HEK293 (cell line): ENCODE data around the gene TACC2.

ENCODE experiments used
- CTCF ChIA-PET: fragments of 350-600 bp; formaldehyde crosslinking; extraction: SDS; loops from one replicate; lab custom pipeline; 2021; ENCODE audit warnings: antibody characterized with exemption; lab: Yijun Ruan, JAX
- POLR2A ChIA-PET: fragments of 300-600 bp; formaldehyde crosslinking; extraction: SDS; loops from one replicate; lab custom pipeline; 2020; ENCODE audit warnings: antibody characterized with exemption, inconsistent platforms; lab: Yijun Ruan, JAX
- H3K27ac ChIP-seq: fragments of 200-500 bp; sonication (Bioruptor generic); 2 replicates; pipeline ENCODE4 v1.5.1; 2014; ENCODE audit warnings: low read depth, low read length, control low read depth, inconsistent platforms; ENCODE audit errors: extremely low read depth
- H3K36me3 ChIP-seq, 2 experiments: fragments of 200-500 bp in 1 of 2; sonication (Bioruptor generic) in 1 of 2; 1 replicate in 1 of 2; 2 replicates in 1 of 2; pipeline ENCODE4 v1.5.1; 2014 to 2017; ENCODE audit warnings: inconsistent platforms in 2 of 2, low read length in 2 of 2; ENCODE audit not compliant: control insufficient read depth in 2 of 2, insufficient read depth in 1 of 2
- H3K4me1 ChIP-seq: fragments of 200-500 bp; sonication (Bioruptor generic); 2 replicates; pipeline ENCODE4 v1.5.1; 2014; ENCODE audit warnings: mild to moderate bottlenecking, low read length, inconsistent platforms; ENCODE audit not compliant: control insufficient read depth, insufficient read depth
- H3K4me3 ChIP-seq: 2 replicates; pipeline ENCODE4 v1.5.1; 2011; ENCODE audit warnings: low read depth, mild to moderate bottlenecking, control low read depth, low read length, moderate library complexity
- H3K9me3 ChIP-seq: fragments of 200-500 bp; sonication (Bioruptor generic); 2 replicates; pipeline ENCODE4 v1.5.1; 2014; ENCODE audit warnings: low read depth, low read length, inconsistent platforms; ENCODE audit not compliant: control insufficient read depth, insufficient read depth
- GLIS1 ChIP-seq: fragments of 450-650 bp; formaldehyde crosslinking; IDR thresholded peaks from 2 replicates; pipeline ENCODE4 v1.5.1; 2016; ENCODE audit warnings: missing biosample characterization, missing genetic modification characterization
- HOXC10 ChIP-seq: sonication (generic); formaldehyde crosslinking; IDR thresholded peaks from 2 replicates; pipeline ENCODE4 v1.8.1; 2023; ENCODE audit warnings: mild to moderate bottlenecking, missing genetic modification reagents
- IKZF3 ChIP-seq: fragments of 450-650 bp; IDR thresholded peaks from 2 replicates; pipeline ENCODE4 v1.5.0; 2018; ENCODE audit warnings: missing biosample characterization, mild to moderate bottlenecking, missing genetic modification characterization, moderate library complexity
- KLF1 ChIP-seq: fragments of 450-650 bp; formaldehyde crosslinking; IDR thresholded peaks from 2 replicates; pipeline ENCODE4 v1.5.1; 2016; ENCODE audit warnings: missing biosample characterization, missing genetic modification characterization
- KLF10 ChIP-seq: fragments of 450-650 bp; IDR thresholded peaks from 2 replicates; pipeline ENCODE4 v1.5.1; 2018; ENCODE audit warnings: missing biosample characterization, mild to moderate bottlenecking, missing genetic modification characterization
- MYNN ChIP-seq: fragments of 450-650 bp; formaldehyde crosslinking; IDR thresholded peaks from 2 replicates; pipeline ENCODE4 v1.5.1; 2016; ENCODE audit warnings: missing biosample characterization, missing genetic modification characterization, borderline replicate concordance
- SCRT1 ChIP-seq: fragments of 450-650 bp; formaldehyde crosslinking; IDR thresholded peaks from 2 replicates; pipeline ENCODE4 v1.5.1; 2016; ENCODE audit warnings: missing biosample characterization, missing genetic modification characterization, borderline replicate concordance
- ZBTB11 ChIP-seq: fragments of 450-650 bp; formaldehyde crosslinking; conservative IDR thresholded peaks from 2 replicates; pipeline ENCODE4 v1.5.1; 2016; ENCODE audit warnings: low read depth, missing biosample characterization, missing genetic modification characterization
- ZFP37 ChIP-seq: fragments of 450-650 bp; formaldehyde crosslinking; IDR thresholded peaks from 2 replicates; pipeline ENCODE4 v1.5.1; 2016; ENCODE audit warnings: missing biosample characterization, missing genetic modification characterization
- ZNF112 ChIP-seq: fragments of 450-650 bp; formaldehyde crosslinking; IDR thresholded peaks from 2 replicates; pipeline ENCODE4 v1.5.0; 2017; ENCODE audit warnings: missing biosample characterization, missing genetic modification characterization
- ZNF274 ChIP-seq, 2 experiments: fragments of 200-500 bp in 1 of 2; fragments of 450-650 bp in 1 of 2; sonication (Bioruptor generic) in 1 of 2; formaldehyde crosslinking in 1 of 2; IDR thresholded peaks; 2 replicates each; pipeline versions ENCODE4 v1.5.1 to v1.6.1; 2014 to 2016; ENCODE audit warnings: borderline replicate concordance in 1 of 2, inconsistent platforms in 1 of 2, low read length in 1 of 2, missing biosample characterization in 1 of 2, missing genetic modification characterization in 1 of 2
- ZNF510 ChIP-seq: fragments of 450-650 bp; formaldehyde crosslinking; IDR thresholded peaks from 2 replicates; pipeline ENCODE4 v1.5.1; 2018; ENCODE audit warnings: mild to moderate bottlenecking, missing genetic modification characterization, missing biosample characterization; ENCODE audit not compliant: insufficient replicate concordance
- TF ChIP-seq, protein P1 (sequence below): fragments of 450-650 bp; formaldehyde crosslinking; optimal IDR thresholded peaks from 2 replicates; pipeline ENCODE3; 2016; ENCODE audit warnings: missing biosample characterization, mild to moderate bottlenecking, missing genetic modification characterization
- TF ChIP-seq, protein P2 (sequence below): fragments of 450-650 bp; formaldehyde crosslinking; IDR thresholded peaks from 2 replicates; pipeline ENCODE4 v1.5.1; 2016; ENCODE audit warnings: missing biosample characterization, missing genetic modification characterization
- TF ChIP-seq, protein P3 (sequence below): fragments of 450-650 bp; formaldehyde crosslinking; IDR thresholded peaks from 2 replicates; pipeline ENCODE4 v1.5.1; 2017; ENCODE audit warnings: missing biosample characterization, missing genetic modification characterization
- TF ChIP-seq, protein P4 (sequence below): IDR thresholded peaks from 2 replicates; pipeline ENCODE4 v1.6.1; 2011; ENCODE audit warnings: mild to moderate bottlenecking, low read depth, low read length, borderline replicate concordance

TACC2 gene

GRCh38 chr10:122168101-122168500 lies 179.1 kb downstream of the TACC2 start:
- no peaks in the 10 kb centered on the region for H3K36me3 ChIP-seq
- no peak overlapping the region for H3K4me3 ChIP-seq
- no peak for TF ChIP-seq KLF1 (tag by site-specific recombination)
- TF ChIP-seq, protein P1, sequence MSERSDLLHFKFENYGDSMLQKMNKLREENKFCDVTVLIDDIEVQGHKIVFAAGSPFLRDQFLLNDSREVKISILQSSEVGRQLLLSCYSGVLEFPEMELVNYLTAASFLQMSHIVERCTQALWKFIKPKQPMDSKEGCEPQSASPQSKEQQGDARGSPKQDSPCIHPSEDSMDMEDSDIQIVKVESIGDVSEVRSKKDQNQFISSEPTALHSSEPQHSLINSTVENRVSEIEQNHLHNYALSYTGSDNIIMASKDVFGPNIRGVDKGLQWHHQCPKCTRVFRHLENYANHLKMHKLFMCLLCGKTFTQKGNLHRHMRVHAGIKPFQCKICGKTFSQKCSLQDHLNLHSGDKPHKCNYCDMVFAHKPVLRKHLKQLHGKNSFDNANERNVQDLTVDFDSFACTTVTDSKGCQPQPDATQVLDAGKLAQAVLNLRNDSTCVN (tag by site-specific recombination) = no peak
- TF ChIP-seq, protein P2, sequence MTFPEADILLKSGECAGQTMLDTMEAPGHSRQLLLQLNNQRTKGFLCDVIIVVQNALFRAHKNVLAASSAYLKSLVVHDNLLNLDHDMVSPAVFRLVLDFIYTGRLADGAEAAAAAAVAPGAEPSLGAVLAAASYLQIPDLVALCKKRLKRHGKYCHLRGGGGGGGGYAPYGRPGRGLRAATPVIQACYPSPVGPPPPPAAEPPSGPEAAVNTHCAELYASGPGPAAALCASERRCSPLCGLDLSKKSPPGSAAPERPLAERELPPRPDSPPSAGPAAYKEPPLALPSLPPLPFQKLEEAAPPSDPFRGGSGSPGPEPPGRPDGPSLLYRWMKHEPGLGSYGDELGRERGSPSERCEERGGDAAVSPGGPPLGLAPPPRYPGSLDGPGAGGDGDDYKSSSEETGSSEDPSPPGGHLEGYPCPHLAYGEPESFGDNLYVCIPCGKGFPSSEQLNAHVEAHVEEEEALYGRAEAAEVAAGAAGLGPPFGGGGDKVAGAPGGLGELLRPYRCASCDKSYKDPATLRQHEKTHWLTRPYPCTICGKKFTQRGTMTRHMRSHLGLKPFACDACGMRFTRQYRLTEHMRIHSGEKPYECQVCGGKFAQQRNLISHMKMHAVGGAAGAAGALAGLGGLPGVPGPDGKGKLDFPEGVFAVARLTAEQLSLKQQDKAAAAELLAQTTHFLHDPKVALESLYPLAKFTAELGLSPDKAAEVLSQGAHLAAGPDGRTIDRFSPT (tag by site-specific recombination) = no peak
- TF ChIP-seq, protein P3, sequence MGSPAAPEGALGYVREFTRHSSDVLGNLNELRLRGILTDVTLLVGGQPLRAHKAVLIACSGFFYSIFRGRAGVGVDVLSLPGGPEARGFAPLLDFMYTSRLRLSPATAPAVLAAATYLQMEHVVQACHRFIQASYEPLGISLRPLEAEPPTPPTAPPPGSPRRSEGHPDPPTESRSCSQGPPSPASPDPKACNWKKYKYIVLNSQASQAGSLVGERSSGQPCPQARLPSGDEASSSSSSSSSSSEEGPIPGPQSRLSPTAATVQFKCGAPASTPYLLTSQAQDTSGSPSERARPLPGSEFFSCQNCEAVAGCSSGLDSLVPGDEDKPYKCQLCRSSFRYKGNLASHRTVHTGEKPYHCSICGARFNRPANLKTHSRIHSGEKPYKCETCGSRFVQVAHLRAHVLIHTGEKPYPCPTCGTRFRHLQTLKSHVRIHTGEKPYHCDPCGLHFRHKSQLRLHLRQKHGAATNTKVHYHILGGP (tag by site-specific recombination) = no peak
- no peak for TF ChIP-seq ZNF274 (IDR thresholded peaks at IDR 0.05; ENCODE audit: low read length)
- TF ChIP-seq ZNF274 (tag by site-specific recombination; IDR thresholded peaks at IDR 0.05; ENCODE audit: borderline replicate concordance) = no peak
- no peak for TF ChIP-seq MYNN (tag by site-specific recombination)
- no peak for TF ChIP-seq IKZF3 (tag by site-specific recombination)
- TF ChIP-seq, protein P4, sequence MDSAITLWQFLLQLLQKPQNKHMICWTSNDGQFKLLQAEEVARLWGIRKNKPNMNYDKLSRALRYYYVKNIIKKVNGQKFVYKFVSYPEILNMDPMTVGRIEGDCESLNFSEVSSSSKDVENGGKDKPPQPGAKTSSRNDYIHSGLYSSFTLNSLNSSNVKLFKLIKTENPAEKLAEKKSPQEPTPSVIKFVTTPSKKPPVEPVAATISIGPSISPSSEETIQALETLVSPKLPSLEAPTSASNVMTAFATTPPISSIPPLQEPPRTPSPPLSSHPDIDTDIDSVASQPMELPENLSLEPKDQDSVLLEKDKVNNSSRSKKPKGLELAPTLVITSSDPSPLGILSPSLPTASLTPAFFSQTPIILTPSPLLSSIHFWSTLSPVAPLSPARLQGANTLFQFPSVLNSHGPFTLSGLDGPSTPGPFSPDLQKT = no peak
- TF ChIP-seq GLIS1 (tag by site-specific recombination) = no peak
- no peak for TF ChIP-seq ZBTB11 (tag by site-specific recombination)
- no peak for TF ChIP-seq KLF10 (tag by site-specific recombination)
- TF ChIP-seq HOXC10 = no peak
- TF ChIP-seq ZNF112 (tag by site-specific recombination) = no peak
- no peak for TF ChIP-seq SCRT1 (tag by site-specific recombination)
- no peak for TF ChIP-seq ZFP37 (tag by site-specific recombination)
- TF ChIP-seq ZNF510 (tag by site-specific recombination) = no peak
- TF ChIP-seq, all 188 proteins: peak for 0
- H3K27ac ChIP-seq = no peak overlapping the region
- H3K4me1 ChIP-seq = peaks cover 3% of the 10 kb centered on the region; the same call in 1 of the 2 replicates
- CTCF ChIA-PET = interaction anchor here (1.0 to 1.2 kb wide), 2 partner anchors 75 to 112 kb away, joined by 3 read pairs; no protein-coding TSS in a partner anchor
- H3K9me3 ChIP-seq = no peaks in the 10 kb centered on the region
- POLR2A ChIA-PET = no interaction called here
